Stomach (tissue), 4 donors: ENCODE measurements around the gene WDR75.

Source experiments
- CTCF ChIP-seq, 7 experiments: fragments of 450-650 bp in 4 of 7; fragments of 200-600 bp in 3 of 7; sonication (generic) in 3 of 7; IDR thresholded peaks; one replicate each; pipeline ENCODE4 v1.5.1; 2016 to 2019; ENCODE audit warnings: antibody characterized with exemption in 7 of 7, control low read depth in 2 of 7, mild to moderate bottlenecking in 1 of 7
- EP300 ChIP-seq: sonication (generic); formaldehyde crosslinking; IDR thresholded peaks from one replicate; pipeline ENCODE4 v1.6.1; 2017; ENCODE audit warnings: antibody characterized with exemption
- POLR2AphosphoS5 ChIP-seq, 3 donors: sonication (generic); formaldehyde crosslinking; IDR thresholded peaks; one replicate each; pipeline ENCODE4 v1.6.1; 2016; ENCODE audit warnings: antibody characterized with exemption in 3 of 3

DNA sequence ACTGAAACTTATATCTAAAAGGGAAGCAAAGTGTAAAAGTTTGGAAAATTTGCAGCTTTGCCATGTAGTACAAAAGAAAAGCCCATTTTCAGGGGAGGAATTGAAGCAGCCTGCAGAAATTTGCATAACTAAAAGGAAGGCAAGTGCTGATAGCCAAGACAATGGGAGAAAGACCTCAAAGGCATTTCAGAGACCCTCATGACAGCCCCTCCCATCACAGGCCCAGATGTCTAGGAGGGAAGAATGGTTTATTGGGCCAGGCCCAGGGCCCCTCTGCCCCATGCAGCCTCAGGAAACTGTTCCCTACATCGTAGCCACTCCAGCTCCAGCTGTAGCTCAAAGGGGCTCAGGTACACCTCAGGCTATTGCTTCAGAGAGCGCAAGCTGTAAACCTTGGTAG is 14.4 kb upstream of the WDR75 start:
- no peak for TF ChIP-seq CTCF (IDR thresholded peaks at IDR 0.05)
- TF ChIP-seq EP300: no peak
- TF ChIP-seq POLR2AphosphoS5 (IDR thresholded peaks at IDR 0.05): no peak
